Stimulated activated naive CD4-positive, alpha-beta T cell treated with Interleukin-2 at 50 U/mL for 16 hours (primary cell): Measurements from ENCODE around the gene CDKN2C.
"Not testable (repeated sequence)": the region's sequence is repeated elsewhere in the genome, so short reads cannot be mapped to it uniquely, and the experiment has no call there.

Experiments used
- DNase-seq: peaks from one replicate; lab custom pipeline; 2025; lab: John Stamatoyannopoulos, UW

Gene CDKN2C

DNA sequence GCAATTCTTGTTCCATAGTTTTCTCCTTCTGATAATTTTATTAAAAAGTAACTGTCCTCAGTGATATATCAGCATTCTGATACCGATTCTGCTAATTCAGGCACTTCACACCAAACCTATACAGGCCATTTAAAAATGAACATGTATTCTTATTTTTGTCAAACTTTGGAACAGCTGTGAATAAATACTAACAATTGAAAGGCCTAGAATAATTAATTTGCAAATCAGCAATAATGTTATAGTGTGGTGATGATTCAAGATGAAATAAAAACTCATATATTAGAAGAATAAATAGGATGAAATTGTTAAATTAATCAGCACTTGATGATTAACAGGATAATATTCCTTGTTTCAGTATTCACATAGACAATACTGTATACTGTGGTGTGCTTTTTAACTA, 9.9 kb downstream of the CDKN2C start:
- no peak for DNase-seq

DNA sequence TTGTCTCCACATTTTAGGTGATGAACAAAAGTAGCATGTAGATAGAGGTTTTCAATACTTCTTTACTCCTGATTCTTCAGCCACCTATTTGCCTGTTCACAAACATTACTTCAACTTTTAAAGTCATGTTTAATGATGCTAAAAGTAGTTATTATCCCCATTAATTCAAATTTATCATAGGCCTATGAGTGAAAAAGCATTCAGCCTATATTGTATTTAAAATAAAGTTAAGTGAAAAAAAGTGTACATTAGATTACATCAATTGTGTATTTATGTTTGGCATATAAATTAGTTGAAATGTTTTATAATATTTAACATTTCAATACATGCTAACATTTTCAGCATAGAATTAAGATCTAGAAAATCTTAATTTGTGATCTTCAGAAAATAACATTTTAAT, 10.5 kb downstream of the CDKN2C start:
- no peak for DNase-seq

DNA sequence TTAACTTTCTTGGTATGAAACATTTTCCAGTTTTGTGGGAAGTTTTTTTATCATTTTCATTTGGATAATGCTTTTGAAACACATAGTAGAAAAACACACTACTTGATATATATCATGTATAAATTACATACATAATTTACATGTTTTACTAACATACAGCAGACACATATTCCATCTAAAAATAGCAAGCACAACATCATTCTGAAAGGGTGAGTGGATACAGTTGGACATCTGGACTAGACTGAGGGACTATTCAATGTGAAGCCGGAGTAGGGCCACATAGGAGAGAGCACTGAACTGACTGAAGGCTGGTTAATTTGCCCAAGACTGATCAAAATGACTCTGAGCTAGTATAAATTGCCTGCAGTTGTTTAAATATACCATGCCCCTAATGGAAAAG, 11.7 kb downstream of the CDKN2C start:
- DNase-seq = no peak

DNA sequence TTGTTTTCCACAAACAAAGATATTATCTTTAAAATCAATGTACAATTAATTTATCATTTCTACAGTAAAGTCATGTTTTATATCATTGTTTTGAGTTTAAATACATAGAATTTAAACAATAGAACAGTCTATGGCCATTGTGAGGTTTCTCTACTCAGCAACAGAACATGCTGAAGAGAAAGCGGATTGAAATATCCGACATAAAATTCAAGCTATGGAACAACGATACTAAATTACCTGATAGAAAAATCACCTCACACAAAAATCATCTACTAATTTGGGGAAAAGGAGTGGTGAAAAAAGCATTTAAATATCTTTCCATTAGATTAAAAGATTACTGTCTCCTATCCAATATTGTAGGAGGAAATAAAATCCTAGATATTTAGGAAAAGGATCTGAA, 12.6 kb downstream of the CDKN2C start:
- no peak for DNase-seq

DNA sequence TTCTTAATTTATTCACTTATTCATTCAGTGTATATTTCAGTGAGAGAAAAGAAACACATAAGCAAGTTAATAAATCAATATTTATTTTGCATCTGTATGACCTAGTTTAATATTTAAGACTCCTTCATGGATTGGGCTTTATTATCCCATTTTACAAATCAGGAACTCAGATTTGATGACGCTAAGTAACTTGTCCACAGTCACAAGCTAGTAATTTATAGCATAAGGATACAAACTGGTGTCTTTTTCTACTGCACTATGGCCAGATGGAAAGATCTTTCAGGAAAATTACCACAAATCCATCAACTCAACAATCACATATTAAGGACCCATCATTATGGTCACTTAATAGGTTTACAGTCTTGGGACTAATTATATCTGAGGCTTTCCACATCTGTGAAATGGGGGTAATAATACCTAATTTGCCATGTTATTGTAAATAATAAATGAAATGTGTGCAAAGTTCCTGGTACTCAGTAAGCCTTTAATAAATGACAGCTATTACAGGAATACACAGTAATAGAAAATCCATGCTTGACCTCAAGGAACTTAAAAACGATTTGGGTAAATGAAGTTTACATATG, 13.3 kb downstream of the CDKN2C start:
- no peak for DNase-seq

DNA sequence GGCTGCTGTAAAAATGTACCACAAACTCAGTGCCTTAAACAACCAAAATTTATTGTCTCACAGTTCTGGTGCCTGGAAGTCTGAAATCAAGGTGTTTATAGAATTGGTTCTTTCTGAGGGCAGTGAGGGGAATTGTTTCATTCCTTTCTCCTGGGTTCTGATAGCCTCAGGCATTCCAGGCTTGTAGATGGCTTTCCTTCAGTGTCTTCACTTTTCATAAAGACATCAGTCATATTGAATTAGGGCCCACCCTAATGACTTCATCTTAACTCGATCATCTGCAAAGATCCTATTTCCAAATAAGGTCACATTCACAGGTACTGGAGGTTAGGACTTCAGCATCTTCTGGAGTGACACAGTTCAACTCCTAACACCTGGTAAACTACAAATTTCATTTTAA, 15.0 kb downstream of the CDKN2C start:
- no peak for DNase-seq

DNA sequence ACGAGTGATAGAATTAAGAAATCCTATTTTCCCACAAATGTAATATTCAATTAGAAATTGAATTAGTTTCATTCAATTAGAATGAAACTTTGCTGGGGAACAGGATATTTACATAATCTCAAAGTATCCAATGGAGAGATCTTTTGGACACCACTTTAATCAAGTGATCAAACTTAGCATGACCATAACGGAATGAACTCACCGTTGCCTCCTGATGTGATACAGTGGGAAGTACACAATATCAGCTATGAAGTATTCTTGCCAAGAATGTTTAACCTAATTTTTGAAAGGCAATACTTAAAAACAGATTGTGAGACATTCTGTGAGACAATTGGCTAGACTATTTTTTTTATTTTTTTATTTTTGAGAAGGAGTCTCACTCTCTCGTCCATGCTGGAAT, 16.6 kb downstream of the CDKN2C start:
- DNase-seq = no peak

DNA sequence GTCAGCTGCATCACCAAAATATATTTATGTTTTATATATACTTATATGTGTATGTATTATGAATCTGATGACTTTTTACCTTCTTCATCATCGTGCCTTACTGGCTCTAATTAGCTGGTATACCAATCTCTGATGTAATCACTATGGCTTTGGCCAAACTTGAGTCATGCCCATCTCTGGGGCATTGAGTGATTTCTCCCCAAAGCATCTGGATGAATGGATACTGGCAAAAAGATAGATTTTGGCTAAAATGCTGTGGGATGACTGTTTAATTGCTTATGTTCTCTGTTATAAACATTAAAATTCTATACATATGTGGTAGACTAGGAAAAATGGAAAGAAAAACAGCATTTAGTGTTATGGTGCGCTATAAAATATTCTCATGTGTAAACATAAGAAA, 19.6 kb downstream of the CDKN2C start:
- DNase-seq = no peak

DNA sequence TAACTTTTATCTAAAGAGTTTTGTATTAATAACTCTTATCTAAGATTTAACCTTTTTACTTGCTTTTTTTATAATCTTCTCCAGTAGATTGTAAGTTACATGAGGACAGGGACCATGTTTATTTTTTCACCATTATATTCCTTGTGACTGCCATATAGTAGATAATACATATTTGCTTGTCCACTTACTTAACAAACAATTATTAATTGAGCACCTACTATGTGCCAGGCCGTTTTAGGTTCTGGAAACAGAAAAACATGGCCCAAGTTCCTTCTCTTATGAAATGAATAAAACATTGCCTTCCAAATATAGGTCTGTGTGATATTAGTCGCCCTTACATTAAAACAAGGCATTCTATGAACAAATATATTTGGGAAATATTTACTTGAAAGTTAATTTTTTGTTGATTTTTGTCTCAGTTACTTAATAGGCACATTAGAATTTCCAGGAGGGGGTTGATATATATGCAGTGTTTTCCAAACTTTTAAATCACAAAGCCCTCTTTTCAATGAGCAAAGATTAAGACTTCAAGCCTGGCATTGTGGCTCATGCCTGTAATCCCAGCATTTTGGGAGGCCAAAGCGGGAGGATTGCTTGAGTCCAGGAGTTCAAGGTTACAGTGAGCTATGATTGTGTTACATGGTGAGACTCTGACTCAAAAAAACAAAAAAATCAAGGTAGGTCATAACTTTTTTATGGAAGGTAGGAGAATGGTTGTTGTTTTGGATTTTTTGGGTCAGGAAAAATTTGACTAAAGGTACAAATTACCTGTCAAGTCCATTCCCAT, 22.7 kb downstream of the CDKN2C start:
- no peak for DNase-seq

DNA sequence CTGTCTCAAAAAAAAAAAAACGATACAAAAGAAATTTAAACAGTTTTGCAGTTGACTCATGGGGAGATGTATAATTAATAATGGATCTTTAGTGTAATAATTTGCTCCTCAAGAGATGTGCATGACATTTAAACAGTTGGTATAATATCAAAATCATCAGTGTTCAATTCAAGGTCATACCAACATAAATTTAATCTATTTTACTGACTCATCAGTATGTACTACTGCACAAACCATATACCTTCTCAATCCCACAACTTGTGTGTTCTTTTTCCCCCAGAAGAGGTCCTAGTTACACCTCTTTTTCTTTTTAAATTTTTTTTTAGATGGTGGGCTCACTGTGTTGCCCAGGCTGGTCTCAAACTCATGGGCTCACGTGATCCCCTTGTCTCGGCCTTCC, 23.6 kb downstream of the CDKN2C start:
- DNase-seq = no peak

DNA sequence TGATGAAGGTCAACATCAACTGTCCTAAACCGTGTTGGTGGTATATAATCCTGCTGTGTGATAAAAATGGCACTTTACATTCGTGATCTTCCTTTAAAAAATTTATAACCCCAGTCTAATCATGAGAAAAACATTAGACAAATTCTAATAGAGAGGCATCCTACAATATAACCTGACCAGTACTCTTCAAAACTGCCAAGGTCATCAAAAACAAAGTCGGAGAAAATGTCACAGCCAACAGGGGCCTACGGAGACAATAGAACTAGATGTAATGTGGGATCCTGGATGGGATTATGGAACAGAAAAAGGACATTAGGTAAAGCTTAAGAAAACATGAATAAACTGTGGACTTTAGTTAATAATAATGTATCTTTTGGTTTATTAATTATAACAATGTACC, 25.0 kb downstream of the CDKN2C start:
- DNase-seq = no peak

DNA sequence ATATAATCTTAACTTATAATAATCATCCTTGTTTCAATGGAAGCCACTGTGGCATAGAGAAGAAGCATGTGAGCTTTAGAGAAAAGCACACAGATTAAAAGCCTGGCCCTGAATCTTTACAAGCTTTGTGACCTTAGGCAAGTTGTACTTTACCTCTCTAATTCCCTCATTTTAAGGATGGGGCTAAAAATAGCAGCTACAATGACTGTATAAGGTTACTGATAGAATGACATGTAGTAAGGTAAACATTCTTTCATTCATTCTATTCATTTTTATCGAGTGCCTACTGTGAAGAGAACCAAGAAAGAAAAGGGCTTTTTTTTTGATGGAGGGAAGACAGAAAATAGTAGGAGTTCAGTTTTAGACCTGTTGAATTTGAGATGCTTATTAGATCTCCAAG, 25.6 kb downstream of the CDKN2C start:
- DNase-seq = no peak

DNA sequence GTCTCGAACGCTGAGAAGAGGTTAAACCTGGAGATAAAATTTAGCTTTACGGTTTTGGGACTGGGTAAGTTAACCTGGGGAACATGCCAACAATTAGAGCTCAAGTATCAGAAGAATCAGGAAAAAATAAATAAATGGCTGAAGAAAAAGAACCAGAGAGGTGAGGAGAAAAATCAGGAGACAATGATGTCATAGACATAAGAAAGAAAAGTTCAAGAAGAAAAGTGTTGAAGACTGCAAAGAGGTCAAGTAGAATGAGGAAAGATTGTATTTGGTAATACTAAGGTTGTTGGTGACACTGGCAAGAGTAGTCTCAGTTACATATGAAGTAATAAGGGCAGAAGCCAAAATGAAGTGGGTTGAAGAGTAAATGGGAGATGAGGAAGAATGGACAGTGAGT, 26.0 kb downstream of the CDKN2C start:
- DNase-seq = no peak

DNA sequence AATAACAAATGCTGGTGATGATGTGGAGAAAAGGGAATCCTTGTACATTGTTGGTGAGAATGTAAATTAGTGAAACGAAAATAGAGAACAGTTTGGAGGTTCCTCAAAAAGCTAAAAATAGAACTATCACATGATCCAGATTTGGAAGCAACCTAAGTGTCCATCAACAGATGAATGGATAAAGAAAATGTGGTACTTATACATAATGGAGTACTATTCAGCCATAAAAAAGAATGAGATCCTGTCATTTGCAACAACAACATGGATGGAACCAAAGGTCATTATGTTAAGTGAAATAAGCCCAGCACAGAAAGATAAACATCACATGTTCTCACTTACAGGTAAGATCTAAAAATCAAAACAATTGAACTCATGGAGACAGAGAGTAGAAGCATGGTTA, 29.3 kb downstream of the CDKN2C start:
- DNase-seq = not testable (repeated sequence)

DNA sequence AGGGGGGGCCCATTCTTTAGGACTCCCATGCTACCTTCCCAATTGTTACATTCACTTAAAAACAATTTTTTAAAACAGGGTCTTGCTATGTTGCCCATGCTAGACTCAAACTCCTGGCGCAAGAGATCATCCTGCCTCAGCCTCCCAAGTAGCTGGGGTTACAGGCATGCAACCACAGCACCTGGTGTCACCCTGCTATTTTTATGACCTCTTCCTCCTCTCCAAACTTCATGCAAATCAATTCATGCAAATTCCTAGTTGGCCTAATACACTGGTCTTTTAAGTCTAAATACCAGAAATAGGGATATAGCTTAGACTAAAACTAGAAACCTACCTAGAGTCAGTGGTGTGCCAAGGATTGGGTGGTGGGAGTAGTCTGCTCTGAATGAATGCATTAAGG, 30.1 kb downstream of the CDKN2C start:
- no peak for DNase-seq

DNA sequence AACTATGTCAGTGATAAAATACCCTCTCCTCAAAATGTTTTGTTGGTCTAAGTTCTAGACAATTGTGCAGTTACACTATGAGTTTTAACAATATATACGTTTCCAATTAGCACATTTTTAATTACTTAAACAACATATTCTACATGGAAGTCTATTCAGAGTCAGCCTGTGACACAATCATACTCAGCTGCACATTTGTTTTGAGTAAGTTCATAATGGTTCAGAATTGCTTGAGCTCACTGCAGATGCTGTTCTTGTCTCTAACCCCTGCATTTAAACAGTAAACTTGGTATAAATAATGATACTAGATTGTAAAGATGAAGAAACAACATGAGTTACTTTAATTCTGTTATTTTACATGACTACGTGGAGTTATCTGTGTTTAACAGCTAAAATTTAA, 30.6 kb downstream of the CDKN2C start:
- no peak for DNase-seq

DNA sequence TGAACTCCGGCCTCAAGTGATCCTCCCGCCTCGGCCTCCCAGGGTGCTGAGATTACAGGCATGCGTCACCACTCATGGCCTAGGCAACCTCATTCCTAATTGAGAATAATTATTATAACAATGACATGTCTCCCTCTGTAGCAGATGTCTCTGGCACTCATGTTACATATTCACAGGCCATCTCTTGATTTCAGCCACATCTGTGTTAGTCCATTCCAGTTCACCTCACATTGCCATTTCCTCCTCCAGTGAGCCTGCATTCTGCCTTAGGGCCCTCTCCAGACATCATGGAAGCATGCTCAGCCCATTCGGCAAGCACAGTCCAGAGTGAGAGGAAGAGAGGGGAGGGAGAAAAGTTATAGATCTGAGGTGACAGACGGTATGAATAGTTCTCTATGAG, 32.5 kb downstream of the CDKN2C start:
- DNase-seq = no peak

DNA sequence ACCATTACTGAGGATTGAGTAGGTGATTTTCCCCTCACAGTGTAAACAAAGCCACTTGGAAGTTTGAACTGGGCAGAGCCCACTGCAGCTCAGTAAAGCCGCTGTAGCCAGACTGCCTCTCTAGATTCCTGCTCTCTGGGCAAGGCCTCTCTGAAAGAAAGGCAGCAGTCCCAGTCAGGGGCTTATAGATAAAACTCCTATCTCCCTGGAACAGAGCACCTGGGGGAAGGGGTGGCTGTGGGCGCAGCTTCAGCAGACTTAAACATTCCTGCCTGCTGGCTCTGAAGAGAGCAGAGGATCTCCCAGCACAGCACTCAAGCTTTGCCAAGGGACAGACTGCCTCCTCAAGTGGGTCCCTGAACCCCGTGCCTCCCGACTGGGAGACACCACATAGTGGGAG, 35.5 kb downstream of the CDKN2C start:
- not testable (repeated sequence) for DNase-seq

DNA sequence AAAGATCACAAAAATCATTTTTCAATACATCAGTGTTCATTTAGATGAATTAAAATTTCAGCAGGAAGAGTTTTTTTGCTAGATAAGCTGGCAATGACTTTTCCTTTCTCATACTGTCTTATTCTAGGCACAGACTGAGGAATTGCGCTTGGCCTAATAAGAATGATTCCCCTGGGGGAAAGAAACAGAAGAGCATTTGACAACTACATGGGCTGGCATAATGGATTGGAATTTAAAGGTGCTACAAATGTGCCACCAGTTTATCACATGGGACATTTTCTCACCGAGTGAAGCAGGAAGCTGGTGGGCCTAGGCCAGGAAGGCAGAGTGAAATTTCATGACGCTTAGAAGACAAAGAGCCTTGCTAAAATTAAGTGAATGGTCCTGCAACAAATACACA, 39.3 kb downstream of the CDKN2C start:
- DNase-seq = no peak

DNA sequence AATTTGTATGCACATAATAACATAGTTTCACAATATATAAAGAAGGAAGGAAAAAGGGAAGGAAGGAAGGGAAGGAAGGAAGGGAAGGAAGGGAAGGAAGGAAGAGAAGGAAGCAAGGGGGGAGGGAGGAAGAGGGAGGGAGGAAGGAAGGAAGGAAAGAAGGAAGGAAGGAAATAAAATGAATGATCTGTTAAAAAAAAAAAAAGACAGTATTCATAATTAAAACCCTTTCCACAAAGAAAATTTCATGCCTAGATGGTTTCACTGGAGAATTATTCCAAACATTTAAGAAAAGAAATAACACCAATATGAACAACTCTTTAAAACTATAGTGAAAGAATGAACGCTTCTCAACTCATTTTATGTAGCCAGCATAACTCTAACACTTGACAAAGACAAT, 44.8 kb downstream of the CDKN2C start:
- DNase-seq = no peak

DNA sequence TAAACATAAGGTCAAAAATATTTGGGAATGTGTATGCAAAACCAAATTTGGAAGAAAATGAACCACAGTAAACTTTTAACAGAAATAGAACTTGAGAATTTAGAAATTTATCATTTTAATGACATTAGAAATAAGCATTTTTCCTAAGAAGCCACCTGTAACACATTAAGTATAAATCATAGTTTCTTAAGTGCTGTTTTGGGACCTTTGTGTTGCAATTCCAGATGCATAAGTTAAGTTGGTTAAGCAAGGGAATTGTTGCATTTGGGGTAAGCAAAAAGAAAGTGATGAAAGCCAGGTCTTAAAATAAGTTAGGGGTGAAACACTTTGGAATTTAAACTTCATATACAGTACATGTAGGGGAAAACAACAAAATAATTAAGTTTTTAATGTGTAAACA, 49.8 kb downstream of the CDKN2C start:
- no peak for DNase-seq
